ENCODE results near the gene OSBPL10.
"Not testable (repeated sequence)": the region's sequence is repeated elsewhere in the genome, so short reads cannot be mapped to it uniquely, and the experiment has no call there.

- TF ChIP-seq TCF4 (CRISPR knock-in tag; IDR thresholded peaks at IDR 0.05; ENCODE audit: borderline replicate concordance); CREB5 (CRISPR knock-in tag; IDR thresholded peaks at IDR 0.05; ENCODE audit: low read depth): not testable (repeated sequence)
Observed at GRCh38 chr3:32015638-32016037, 34.6 kb upstream of the OSBPL10 start.

All from SK-N-SH treated with all-trans-retinoic acid at 6 μM for 48 hours (cell line).